ENCODE measurements around the gene ANKS6.

ANKS6 gene

GRCh38 chr9:98796364-98797101 lies at the start of gene ANKS6:
ANKS6 (minus strand) TSS chr9:98796555; CDS start chr9:98796491, 64 bp downstream.
- DNase-seq (peak; percentile 65), ATAC-seq (ENCODE audit: insufficient read depth, low read depth) (peak; percentile 91)
- H2AFZ ChIP-seq (ENCODE audit: low read depth, low read length) = peak within 1 kb of the TSS; percentile 83
- TF ChIP-seq EZH2 (IDR thresholded peaks at IDR 0.05; ENCODE audit: borderline replicate concordance, low read depth, low read length, severe bottlenecking) (no peak), CTCF (IDR thresholded peaks at IDR 0.05; ENCODE audit: borderline replicate concordance, extremely low read depth, low read length, poor library complexity, severe bottlenecking) (peak; percentile 52)
- peak within 1 kb of the TSS; percentile 75 for H3K4me2 ChIP-seq (ENCODE audit: insufficient read depth, low read length)
- H3K4me1 ChIP-seq (ENCODE audit: insufficient read depth, low read length) = peaks cover 20% of the 10 kb centered on the region
- H3K9me3 ChIP-seq (ENCODE audit: insufficient read depth, low read length, severe bottlenecking) = no peaks in the 10 kb centered on the region
- no peaks in the 10 kb centered on the region for H4K20me1 ChIP-seq (ENCODE audit: insufficient read depth, low read length)
- H3K9ac ChIP-seq (ENCODE audit: low read depth, low read length) = peak within 1 kb of the TSS; percentile 59
- no peaks in the 10 kb centered on the region for H3K79me2 ChIP-seq (ENCODE audit: insufficient read depth, low read length)
- H3K27me3 ChIP-seq (ENCODE audit: insufficient read depth, low read length, poor library complexity) = peaks cover 9% of the 10 kb centered on the region
- no peaks in the 10 kb centered on the region for H3K36me3 ChIP-seq (ENCODE audit: insufficient read depth, low read length)
- peak within 1 kb of the TSS; percentile 21 to 59; a peak in 3 of 4 replicates for H3K4me3 ChIP-seq (ENCODE audit: low read depth in 1 of 2, low read length in 2 of 2)
- H3K27ac ChIP-seq (ENCODE audit: low read length) = no peak within 1 kb of the TSS

GRCh38 chr9:98846081-98846480 lies 49.7 kb upstream of the ANKS6 start:
- ATAC-seq (ENCODE audit: insufficient read depth, low read depth) = no peak
- no peaks in the 10 kb centered on the region for H3K9me3 ChIP-seq (ENCODE audit: insufficient read depth, low read length, severe bottlenecking)
- H2AFZ ChIP-seq (ENCODE audit: low read depth, low read length) = no peak overlapping the region
- no peak for TF ChIP-seq EZH2 (IDR thresholded peaks at IDR 0.05; ENCODE audit: borderline replicate concordance, low read depth, low read length, severe bottlenecking)
- no peak for TF ChIP-seq CTCF (IDR thresholded peaks at IDR 0.05; ENCODE audit: borderline replicate concordance, extremely low read depth, low read length, poor library complexity, severe bottlenecking)
- H3K79me2 ChIP-seq (ENCODE audit: insufficient read depth, low read length) = no peaks in the 10 kb centered on the region
- H3K27ac ChIP-seq (ENCODE audit: low read length) = no peak overlapping the region
- H3K4me1 ChIP-seq (ENCODE audit: insufficient read depth, low read length) = no peaks in the 10 kb centered on the region
- H3K36me3 ChIP-seq (ENCODE audit: insufficient read depth, low read length) = no peaks in the 10 kb centered on the region
- no peak overlapping the region for H3K4me3 ChIP-seq (ENCODE audit: low read depth in 1 of 2, low read length in 2 of 2)
- no peak overlapping the region for H3K4me2 ChIP-seq (ENCODE audit: insufficient read depth, low read length)
- H3K9ac ChIP-seq (ENCODE audit: low read depth, low read length) = no peak overlapping the region
- no peaks in the 10 kb centered on the region for H4K20me1 ChIP-seq (ENCODE audit: insufficient read depth, low read length)
- no peaks in the 10 kb centered on the region for H3K27me3 ChIP-seq (ENCODE audit: insufficient read depth, low read length, poor library complexity)
- DNase-seq = no peak

- Histone ChIP-seq H3K27me3 (ENCODE audit: insufficient read depth, low read length, poor library complexity) (no peaks in the 10 kb centered on the region), H3K4me3 (ENCODE audit: low read depth in 1 of 2, low read length in 2 of 2) (no peak overlapping the region), H4K20me1 (ENCODE audit: insufficient read depth, low read length) (no peaks in the 10 kb centered on the region), H3K9ac (ENCODE audit: low read depth, low read length) (no peak overlapping the region), H3K36me3 (ENCODE audit: insufficient read depth, low read length) (no peaks in the 10 kb centered on the region), H3K4me1 (ENCODE audit: insufficient read depth, low read length) (no peaks in the 10 kb centered on the region), H3K4me2 (ENCODE audit: insufficient read depth, low read length) (no peak overlapping the region), H3K27ac (ENCODE audit: low read length) (no peak overlapping the region), H3K79me2 (ENCODE audit: insufficient read depth, low read length) (no peaks in the 10 kb centered on the region), H3K9me3 (ENCODE audit: insufficient read depth, low read length, severe bottlenecking) (no peaks in the 10 kb centered on the region), H2AFZ (ENCODE audit: low read depth, low read length) (no peak overlapping the region)
- TF ChIP-seq CTCF (IDR thresholded peaks at IDR 0.05; ENCODE audit: borderline replicate concordance, extremely low read depth, low read length, poor library complexity, severe bottlenecking) (no peak), EZH2 (IDR thresholded peaks at IDR 0.05; ENCODE audit: borderline replicate concordance, low read depth, low read length, severe bottlenecking) (no peak)
- DNase-seq (no peak), ATAC-seq (ENCODE audit: insufficient read depth, low read depth) (no peak)
Observed at GRCh38 chr9:98842510-98842909, 46.2 kb upstream of the ANKS6 start.

Measured in DND-41 (cell line).